Uterus (tissue), 2 donors: Measurements from ENCODE around the gene ARHGAP4.

Experiments used
- CTCF ChIP-seq, 4 experiments: fragments of 200-600 bp in 2 of 4; fragments of 450-650 bp in 2 of 4; sonication (generic) in 2 of 4; IDR thresholded peaks; one replicate each; pipeline ENCODE4 v1.5.1; 2016 to 2019; ENCODE audit warnings: antibody characterized with exemption in 4 of 4, mild to moderate bottlenecking in 2 of 4, moderate library complexity in 1 of 4
- POLR2A ChIP-seq, 2 donors: fragments of 450-650 bp; IDR thresholded peaks; one replicate each; pipeline ENCODE4 v1.6.1; 2016; ENCODE audit warnings: antibody characterized with exemption in 2 of 2, mild to moderate bottlenecking in 1 of 2, moderate library complexity in 1 of 2

DNA sequence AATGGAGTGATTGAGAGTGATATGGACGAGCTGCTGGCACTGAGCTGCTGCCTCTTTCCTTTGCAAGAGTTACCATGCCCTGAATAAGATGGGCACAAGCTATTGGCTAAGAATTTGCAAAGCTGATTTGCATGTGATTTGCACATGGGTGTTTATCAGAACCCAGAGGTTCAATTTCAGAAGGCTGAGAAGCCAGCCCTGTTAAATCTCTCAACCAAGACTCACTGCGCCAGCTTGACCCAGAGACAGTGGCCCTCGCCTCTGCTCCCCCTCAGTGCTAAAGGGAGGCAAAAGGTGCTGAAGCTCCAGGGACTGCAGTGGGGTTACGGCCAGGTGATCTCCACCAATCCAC, 701 bp downstream of the ARHGAP4 start:
- TF ChIP-seq POLR2A (IDR thresholded peaks at IDR 0.05) (no peak), CTCF (IDR thresholded peaks at IDR 0.05) (no peak)
